CD4-positive, alpha-beta T cell treated with Interleukin-10 for 1 hour (primary cell): ENCODE measurements around the gene HOXB2.

ENCODE experiments used
- DNase-seq: peaks from one replicate; pipeline ENCODE4 v3.0.0-alpha.2; 2020

HOXB2 gene

GRCh38 chr17:48565022-48565554 is 20.2 kb upstream of the HOXB2 start:
- no peak for DNase-seq

- no peak for DNase-seq
Measured at GRCh38 chr17:48564188-48565021, 19.5 kb upstream of the HOXB2 start.

GRCh38 chr17:48563867-48564187 is 18.9 kb upstream of the HOXB2 start:
- DNase-seq = no peak

- no peak for DNase-seq
Measured at GRCh38 chr17:48563385-48563838, 18.5 kb upstream of the HOXB2 start.

- no peak for DNase-seq
Measured at GRCh38 chr17:48562934-48563333, 18.0 kb upstream of the HOXB2 start.

GRCh38 chr17:48561884-48562810 is 17.2 kb upstream of the HOXB2 start:
- DNase-seq = no peak

- no peak for DNase-seq
Measured at GRCh38 chr17:48559840-48560817, 15.2 kb upstream of the HOXB2 start.

GRCh38 chr17:48559122-48559839 is 14.4 kb upstream of the HOXB2 start:
- DNase-seq = no peak

GRCh38 chr17:48558831-48559121 is 13.9 kb upstream of the HOXB2 start:
- no peak for DNase-seq

GRCh38 chr17:48558057-48558830 is 13.3 kb upstream of the HOXB2 start:
- DNase-seq = no peak

- no peak for DNase-seq
Measured at GRCh38 chr17:48556576-48557401, 11.9 kb upstream of the HOXB2 start.

GRCh38 chr17:48556229-48556575 is 11.3 kb upstream of the HOXB2 start:
- no peak for DNase-seq

GRCh38 chr17:48555258-48556228 is 10.6 kb upstream of the HOXB2 start:
- DNase-seq = no peak

GRCh38 chr17:48554412-48555257 is 9.7 kb upstream of the HOXB2 start:
- DNase-seq = no peak

- DNase-seq = no peak
Measured at GRCh38 chr17:48553826-48554225, 8.9 kb upstream of the HOXB2 start.

- DNase-seq = no peak
Measured at GRCh38 chr17:48553190-48553547, 8.3 kb upstream of the HOXB2 start.

GRCh38 chr17:48552466-48553189 is 7.7 kb upstream of the HOXB2 start:
- DNase-seq = no peak
